Lower lobe of right lung (tissue), 2 donors: ENCODE measurements around the gene CYSLTR1. TPM values are rescaled to one million over a fixed set of nuclear protein-coding genes. Genes with fewer than 3 reads are reported as not detected.
A peak's percentile ranks its signal among the peaks of the same experiment; 100 is the strongest.
"Not testable (repeated sequence)": the region's sequence is repeated elsewhere in the genome, so short reads cannot be mapped to it uniquely, and the experiment has no call there.

Experiments used
- ATAC-seq, 2 donors: fragments of 200-7000 bp; cut with Tn5 transposase; one replicate each; pipeline ENCODE4 v1.9.1; 2020 to 2022; ENCODE audit warnings: mild to moderate bottlenecking in 2 of 2, moderate library complexity in 2 of 2
- DNase-seq: peaks from one replicate; pipeline ENCODE4 v3.0.0-alpha.2; 2020
- H3K27ac ChIP-seq: fragments of 200-600 bp; one replicate; pipeline ENCODE4 v1.8.0; 2022
- H3K27me3 ChIP-seq: fragments of 200-600 bp; one replicate; pipeline ENCODE4 v1.8.0; 2022; ENCODE audit warnings: low read depth
- H3K36me3 ChIP-seq: fragments of 200-600 bp; one replicate; pipeline ENCODE4 v1.8.0; 2022; ENCODE audit warnings: mild to moderate bottlenecking
- H3K4me1 ChIP-seq: fragments of 200-600 bp; one replicate; pipeline ENCODE4 v1.8.0; 2022
- H3K4me3 ChIP-seq: fragments of 200-600 bp; one replicate; pipeline ENCODE4 v1.8.0; 2022; ENCODE audit warnings: mild to moderate bottlenecking
- H3K9me3 ChIP-seq: fragments of 200-600 bp; one replicate; pipeline ENCODE4 v1.8.0; 2022
- CTCF ChIP-seq: fragments of 200-600 bp; IDR thresholded peaks from one replicate; pipeline ENCODE4 v1.8.0; 2022; ENCODE audit warnings: antibody characterized with exemption, mild to moderate bottlenecking
- intact Hi-C: fragments of 100-400 bp; cut with DNase I; formaldehyde crosslinking; loops from one replicate; pipeline ENCODE4 v1.11.0; 2022
- total RNA-seq: library from RNA; stranded (reverse); fragmentation: NEBNext Ultra II Directional; extraction: Animal tissue kit (Norgen Biotek cat#: 25700); gene quantifications from one replicate; pipeline ENCODE4 v1.2.1, GENCODE V29; 2021
- donor health status: DM: no; HTN: yes; CAD: no; lungs with severe emphysema.

CYSLTR1 gene
- total RNA-seq, 1 donor from 2014 or later: 10.5 TPM

GRCh38 chrX:78307665-78308064 is 19.7 kb downstream of the CYSLTR1 start:
- Histone ChIP-seq H3K27ac (no peak overlapping the region), H3K4me1 (no peaks in the 10 kb centered on the region), H3K9me3 (no peaks in the 10 kb centered on the region), H3K4me3 (no peak overlapping the region), H3K36me3 (no peaks in the 10 kb centered on the region), H3K27me3 (no peaks in the 10 kb centered on the region)
- ATAC-seq (peak in 1 of 2 donors; percentile 51), DNase-seq (no peak)
- intact Hi-C loops: no loop called here
- TF ChIP-seq CTCF: no peak

DNA sequence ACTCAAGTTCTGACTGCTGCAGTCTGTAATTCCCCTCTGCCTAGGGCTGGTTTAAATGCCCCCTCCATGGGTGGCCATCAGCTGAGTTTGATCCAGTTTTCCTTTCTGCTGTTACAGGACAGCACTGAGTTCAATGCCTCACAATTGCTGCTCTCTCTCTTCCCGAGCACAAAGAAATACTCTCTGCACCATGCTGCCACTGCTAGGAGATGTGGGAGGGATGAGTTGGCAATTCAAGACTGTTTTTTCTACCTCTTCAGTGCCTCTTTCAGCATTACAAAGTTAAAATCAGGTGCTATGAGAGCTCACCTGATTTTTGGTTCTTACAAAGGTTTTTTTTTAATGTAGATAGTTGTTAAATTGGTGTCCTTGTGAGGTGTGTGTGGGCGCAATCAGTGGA is 24.3 kb downstream of the CYSLTR1 start:
- Histone ChIP-seq H3K27ac (no peak overlapping the region), H3K4me3 (no peak overlapping the region), H3K4me1 (no peaks in the 10 kb centered on the region), H3K9me3 (peaks cover 5% of the 10 kb centered on the region), H3K27me3 (no peaks in the 10 kb centered on the region), H3K36me3 (no peaks in the 10 kb centered on the region)
- DNase-seq (no peak), ATAC-seq (no peak)
- intact Hi-C loops: no loop called here
- TF ChIP-seq CTCF: no peak

DNA sequence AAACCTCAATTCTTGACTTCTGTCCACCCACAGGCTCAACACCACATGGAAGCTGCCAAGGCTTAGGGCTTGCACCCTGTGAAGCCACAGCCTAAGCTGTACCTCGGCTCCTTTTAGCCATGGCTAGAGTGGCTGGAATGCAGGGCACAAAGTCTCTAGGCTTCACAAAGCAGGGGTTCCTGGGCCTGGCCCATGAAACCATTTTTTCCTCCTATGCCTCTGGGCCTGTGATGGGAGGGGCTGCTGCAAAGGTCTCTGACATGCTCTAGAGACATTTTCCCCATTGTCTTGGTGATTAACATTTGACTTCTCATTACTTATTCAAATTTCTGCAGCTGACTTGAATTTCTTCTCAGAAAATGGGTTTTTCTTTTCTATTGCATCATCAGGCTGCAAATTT is 26.5 kb downstream of the CYSLTR1 start:
- H3K36me3 ChIP-seq, H3K4me3 ChIP-seq, H3K4me1 ChIP-seq, H3K9me3 ChIP-seq, H3K27ac ChIP-seq, intact Hi-C loops, ATAC-seq, H3K27me3 ChIP-seq, DNase-seq: not testable (repeated sequence)

DNA sequence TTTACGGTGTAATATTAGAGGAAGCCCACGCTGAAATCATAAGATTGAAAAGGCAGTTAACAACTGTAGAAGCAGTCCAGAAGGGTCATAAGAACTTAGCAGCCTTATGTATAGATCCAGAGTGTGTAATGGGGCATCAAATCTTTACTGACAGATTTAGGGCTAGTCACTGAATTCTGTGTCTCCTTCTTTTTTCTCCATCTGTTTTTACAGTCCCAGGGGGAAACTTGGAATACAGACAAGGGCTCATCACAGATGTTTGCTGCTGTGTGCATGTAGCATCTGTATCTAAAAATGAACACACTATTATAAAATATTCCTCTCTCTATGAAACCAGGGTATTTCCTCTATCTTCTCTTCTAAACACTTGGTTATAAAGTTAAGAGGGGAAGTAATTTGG is 43.9 kb downstream of the CYSLTR1 start:
- H3K36me3 ChIP-seq: no peaks in the 10 kb centered on the region
- H3K27me3 ChIP-seq: no peaks in the 10 kb centered on the region
- DNase-seq: no peak
- H3K4me3 ChIP-seq: no peak overlapping the region
- no peaks in the 10 kb centered on the region for H3K4me1 ChIP-seq
- no peak for TF ChIP-seq CTCF
- H3K9me3 ChIP-seq: no peaks in the 10 kb centered on the region
- intact Hi-C loops: no loop called here
- no peak for ATAC-seq
- no peak overlapping the region for H3K27ac ChIP-seq

- intact Hi-C loops: no loop called here
These were observed 90.3 kb downstream of the CYSLTR1 start for GRCh38 chrX:78237127-78237526.

DNA sequence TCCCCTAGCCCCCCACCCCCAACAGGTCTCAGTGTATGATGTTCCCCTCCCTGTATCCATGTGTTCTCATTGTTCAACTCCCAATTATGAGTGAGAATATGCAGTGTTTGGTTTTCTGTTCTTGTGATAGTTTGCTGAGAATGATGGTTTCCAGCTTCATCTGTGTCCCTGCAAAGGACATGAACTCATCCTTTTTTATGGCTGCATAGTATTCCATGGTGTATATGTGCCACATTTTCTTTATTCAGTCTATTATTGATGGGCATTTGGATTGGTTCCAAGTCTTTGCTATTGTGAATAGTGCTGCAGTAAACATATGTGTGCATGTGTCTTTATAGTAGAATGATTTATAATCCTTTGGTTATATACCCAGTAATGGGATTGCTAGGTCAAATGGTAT is 101.4 kb downstream of the CYSLTR1 start:
- H3K9me3 ChIP-seq, H3K4me3 ChIP-seq, H3K4me1 ChIP-seq, H3K36me3 ChIP-seq, ATAC-seq, H3K27ac ChIP-seq, H3K27me3 ChIP-seq, intact Hi-C loops, DNase-seq: not testable (repeated sequence)

More at GRCh38 chrX:78237127-78237526, 90.3 kb downstream of the CYSLTR1 start:
- H3K27me3 ChIP-seq: no peaks in the 10 kb centered on the region
- no peaks in the 10 kb centered on the region for H3K4me1 ChIP-seq
- H3K27ac ChIP-seq: no peak overlapping the region
- DNase-seq: no peak
- H3K9me3 ChIP-seq: no peaks in the 10 kb centered on the region
- ATAC-seq: no peak
- no peak for TF ChIP-seq CTCF
- H3K4me3 ChIP-seq: no peak overlapping the region
- H3K36me3 ChIP-seq: no peaks in the 10 kb centered on the region

Other genes starting within 250 kb of the CYSLTR1 start
- 261 TPM for gene PGK1, start 223.4 kb downstream of the CYSLTR1 start, total RNA-seq
- gene TAF9B, start 188.0 kb downstream of the CYSLTR1 start, total RNA-seq: 12.5 TPM